Measurements from ENCODE around the gene PRSS22.

Gene PRSS22

GRCh38 chr16:2833776-2834175 lies 24.2 kb downstream of the PRSS22 start:
- peaks cover 89% of the 10 kb centered on the region for H3K27me3 ChIP-seq (ENCODE audit: insufficient read depth, low read depth)
- no peak for TF ChIP-seq CTCF (conservative IDR thresholded peaks at IDR 0.05; ENCODE audit: low read depth, low read length)

GRCh38 chr16:2831203-2831602 lies 26.8 kb downstream of the PRSS22 start:
- Histone ChIP-seq H3K27me3 (ENCODE audit: insufficient read depth, low read depth) (peaks cover 90% of the 10 kb centered on the region), H3K4me3 (IDR thresholded peaks at IDR 0.05; ENCODE audit: insufficient read depth, low read depth, low read length) (no peak overlapping the region), H3K4me1 (ENCODE audit: low read depth, poor library complexity, severe bottlenecking) (no peaks in the 10 kb centered on the region), H3K79me2 (ENCODE audit: insufficient read depth, low read depth) (no peaks in the 10 kb centered on the region), H3K27ac (no peak overlapping the region), H3K4me2 (no peak overlapping the region), H3K9ac (no peak overlapping the region), H2AFZ (ENCODE audit: low read depth) (no peak overlapping the region), H4K20me1 (ENCODE audit: insufficient read depth) (no peaks in the 10 kb centered on the region), H3K36me3 (ENCODE audit: insufficient read depth) (no peaks in the 10 kb centered on the region)
- TF ChIP-seq CTCF (conservative IDR thresholded peaks at IDR 0.05; ENCODE audit: low read depth, low read length), result no peak

More at GRCh38 chr16:2833776-2834175, 24.2 kb downstream of the PRSS22 start:
- H3K79me2 ChIP-seq (ENCODE audit: insufficient read depth, low read depth), result no peaks in the 10 kb centered on the region
- H4K20me1 ChIP-seq (ENCODE audit: insufficient read depth), result no peaks in the 10 kb centered on the region
- H3K4me2 ChIP-seq, result no peak overlapping the region
- no peak overlapping the region for H2AFZ ChIP-seq (ENCODE audit: low read depth)
- H3K4me1 ChIP-seq (ENCODE audit: low read depth, poor library complexity, severe bottlenecking), result no peaks in the 10 kb centered on the region
- no peak overlapping the region for H3K9ac ChIP-seq
- H3K4me3 ChIP-seq (IDR thresholded peaks at IDR 0.05; ENCODE audit: insufficient read depth, low read depth, low read length), result no peak overlapping the region
- no peak overlapping the region for H3K27ac ChIP-seq
- no peaks in the 10 kb centered on the region for H3K36me3 ChIP-seq (ENCODE audit: insufficient read depth)

GRCh38 chr16:2830355-2830695 lies 27.6 kb downstream of the PRSS22 start:
- Histone ChIP-seq H3K4me2 (no peak overlapping the region), H3K27me3 (ENCODE audit: insufficient read depth, low read depth) (peaks cover 90% of the 10 kb centered on the region), H4K20me1 (ENCODE audit: insufficient read depth) (no peaks in the 10 kb centered on the region), H3K79me2 (ENCODE audit: insufficient read depth, low read depth) (no peaks in the 10 kb centered on the region), H2AFZ (ENCODE audit: low read depth) (no peak overlapping the region), H3K9ac (no peak overlapping the region), H3K27ac (no peak overlapping the region), H3K36me3 (ENCODE audit: insufficient read depth) (no peaks in the 10 kb centered on the region), H3K4me3 (IDR thresholded peaks at IDR 0.05; ENCODE audit: insufficient read depth, low read depth, low read length) (no peak overlapping the region), H3K4me1 (ENCODE audit: low read depth, poor library complexity, severe bottlenecking) (no peaks in the 10 kb centered on the region)
- TF ChIP-seq CTCF (conservative IDR thresholded peaks at IDR 0.05; ENCODE audit: low read depth, low read length), result no peak

- Histone ChIP-seq H3K36me3 (ENCODE audit: insufficient read depth) (no peaks in the 10 kb centered on the region), H3K4me1 (ENCODE audit: low read depth, poor library complexity, severe bottlenecking) (no peaks in the 10 kb centered on the region), H4K20me1 (ENCODE audit: insufficient read depth) (no peaks in the 10 kb centered on the region), H2AFZ (ENCODE audit: low read depth) (no peak within 1 kb of the TSS), H3K27me3 (ENCODE audit: insufficient read depth, low read depth) (peaks cover 95% of the 10 kb centered on the region), H3K4me2 (no peak within 1 kb of the TSS), H3K9ac (no peak within 1 kb of the TSS), H3K4me3 (IDR thresholded peaks at IDR 0.05; ENCODE audit: insufficient read depth, low read depth, low read length) (no peak within 1 kb of the TSS), H3K79me2 (ENCODE audit: insufficient read depth, low read depth) (no peaks in the 10 kb centered on the region), H3K27ac (no peak within 1 kb of the TSS)
- no peak for TF ChIP-seq CTCF (conservative IDR thresholded peaks at IDR 0.05; ENCODE audit: low read depth, low read length)
These were observed 28.2 kb downstream of the PRSS22 start, which contains the start of gene ZG16B for GRCh38 chr16:2829501-2830354. TSS of gene ZG16B (plus strand) at chr16:2830303. CDS start at chr16:2830442, 139 bp downstream.
